ENCODE measurements around the gene CNTN1. TPM values are rescaled to one million over a fixed set of nuclear protein-coding genes. Genes with fewer than 3 reads are reported as not detected.

Gene CNTN1
- total RNA-seq, 2 experiments from 2014 or later, result not detected

DNA sequence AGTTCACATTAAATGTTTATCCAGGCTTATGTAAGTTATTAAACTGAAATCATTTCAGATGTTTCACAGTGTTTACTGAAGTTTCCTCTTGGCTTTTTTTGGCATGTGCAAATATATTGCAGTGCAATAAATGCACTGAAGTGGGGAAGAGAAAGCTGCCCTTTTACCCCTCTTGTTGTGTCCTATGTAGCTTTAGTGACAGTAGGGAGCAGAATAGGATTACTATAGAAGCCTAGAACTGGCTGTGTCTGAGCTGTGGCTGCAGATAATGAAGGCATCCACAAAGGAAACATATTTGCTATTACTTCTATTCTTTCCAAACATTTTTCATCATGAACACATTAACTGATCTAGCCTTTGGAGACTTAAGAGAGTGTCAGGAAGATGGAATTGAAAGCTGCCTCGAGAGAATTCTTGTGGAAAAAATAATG lies 24.1 kb upstream of the CNTN1 start:
- Mint-ChIP-seq H3K4me1 (ENCODE audit: low read depth) (no peaks in the 10 kb centered on the region), H3K4me3 (no peak overlapping the region), H3K27me3 (ENCODE audit: low read depth) (no peaks in the 10 kb centered on the region), H3K27ac (no peak overlapping the region), H3K9me3 (no peaks in the 10 kb centered on the region), H3K36me3 (ENCODE audit: low read depth) (no peaks in the 10 kb centered on the region)
- intact Hi-C loops (cut with micrococcal nuclease), result no loop called here
- DNase-seq, result no peak
- CTCF ChIA-PET, result no interaction called here

DNA sequence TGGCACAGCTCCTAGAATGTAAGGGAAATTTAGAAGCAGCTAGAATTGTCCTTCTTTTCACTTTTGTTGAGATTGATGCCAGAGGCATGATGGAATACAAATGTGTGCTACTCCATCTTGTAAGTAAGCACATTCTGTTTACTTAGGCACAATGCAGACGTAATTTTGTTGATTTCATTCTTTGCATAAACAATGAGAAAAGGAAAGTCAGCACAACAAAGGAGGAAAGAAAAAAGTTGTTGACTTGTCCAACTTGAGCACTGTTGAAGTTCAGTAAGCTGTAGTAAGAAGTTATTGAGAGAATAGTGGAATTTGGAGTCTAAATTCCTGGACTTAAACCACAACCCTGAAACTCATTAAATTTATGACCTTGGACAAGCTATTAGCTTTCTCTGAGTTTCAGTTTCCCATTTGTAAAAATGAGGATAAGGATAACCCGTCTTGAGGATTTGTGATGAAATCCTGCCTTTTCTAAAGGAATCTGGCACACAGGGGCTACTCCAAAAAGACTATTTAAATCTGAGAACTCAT lies 19.4 kb upstream of the CNTN1 start:
- Mint-ChIP-seq H3K4me1 (ENCODE audit: low read depth) (no peaks in the 10 kb centered on the region), H3K27me3 (ENCODE audit: low read depth) (no peaks in the 10 kb centered on the region), H3K9me3 (peaks cover 2% of the 10 kb centered on the region), H3K36me3 (ENCODE audit: low read depth) (no peaks in the 10 kb centered on the region), H3K27ac (no peak overlapping the region), H3K4me3 (no peak overlapping the region)
- intact Hi-C loops (cut with micrococcal nuclease), result no loop called here
- CTCF ChIA-PET, result no interaction called here
- no peak for DNase-seq

GRCh38 chr12:40681148-40681547 lies 11.1 kb upstream of the CNTN1 start:
- Mint-ChIP-seq H3K4me1 (ENCODE audit: low read depth) (no peaks in the 10 kb centered on the region), H3K36me3 (ENCODE audit: low read depth) (no peaks in the 10 kb centered on the region)

DNA sequence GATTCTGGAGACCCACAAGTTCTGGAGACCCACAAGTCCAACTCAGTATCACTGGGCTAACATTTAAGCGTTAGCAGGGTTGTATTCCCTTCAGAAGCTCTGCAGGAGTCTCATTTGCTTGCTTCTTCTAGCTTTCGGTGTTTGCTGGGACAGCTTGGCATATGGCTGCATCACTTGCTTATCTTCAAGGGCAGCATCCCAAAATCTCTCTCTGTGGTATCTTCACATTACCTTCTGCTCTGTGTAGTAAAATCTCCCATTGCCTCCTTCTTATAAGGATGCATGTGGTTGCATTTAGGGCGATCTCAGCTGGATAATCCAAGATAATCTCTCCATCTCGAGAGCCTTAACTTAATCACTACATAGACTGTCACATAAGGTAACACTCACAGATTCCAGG lies 7.3 kb upstream of the CNTN1 start:
- CTCF ChIA-PET, result no interaction called here
- Mint-ChIP-seq H3K9me3 (peaks cover 1% of the 10 kb centered on the region), H3K27ac (no peak overlapping the region), H3K27me3 (ENCODE audit: low read depth) (no peaks in the 10 kb centered on the region), H3K36me3 (ENCODE audit: low read depth) (no peaks in the 10 kb centered on the region), H3K4me3 (no peak overlapping the region), H3K4me1 (ENCODE audit: low read depth) (no peaks in the 10 kb centered on the region)
- no peak for DNase-seq
- intact Hi-C loops (cut with micrococcal nuclease), result no loop called here

More at GRCh38 chr12:40681148-40681547, 11.1 kb upstream of the CNTN1 start:
- intact Hi-C loops (cut with micrococcal nuclease), result no loop called here
- Mint-ChIP-seq H3K27ac (no peak overlapping the region), H3K4me3 (no peak overlapping the region), H3K27me3 (ENCODE audit: low read depth) (no peaks in the 10 kb centered on the region), H3K9me3 (peaks cover 2% of the 10 kb centered on the region)
- CTCF ChIA-PET, result no interaction called here
- no peak for DNase-seq

GRCh38 chr12:40688085-40688725 lies 4.0 kb upstream of the CNTN1 start:
- CTCF ChIA-PET, result interaction anchor here (1.0 kb wide), 1 partner anchor 67 kb away, joined by 3 read pairs; no protein-coding TSS in a partner anchor
- Mint-ChIP-seq H3K36me3 (ENCODE audit: low read depth) (no peaks in the 10 kb centered on the region), H3K27ac (no peak overlapping the region), H3K4me3 (no peak overlapping the region), H3K4me1 (ENCODE audit: low read depth) (no peaks in the 10 kb centered on the region), H3K27me3 (ENCODE audit: low read depth) (peaks cover 11% of the 10 kb centered on the region), H3K9me3 (peaks cover 1% of the 10 kb centered on the region)
- intact Hi-C loops (cut with micrococcal nuclease), result no loop called here
- no peak for DNase-seq

DNA sequence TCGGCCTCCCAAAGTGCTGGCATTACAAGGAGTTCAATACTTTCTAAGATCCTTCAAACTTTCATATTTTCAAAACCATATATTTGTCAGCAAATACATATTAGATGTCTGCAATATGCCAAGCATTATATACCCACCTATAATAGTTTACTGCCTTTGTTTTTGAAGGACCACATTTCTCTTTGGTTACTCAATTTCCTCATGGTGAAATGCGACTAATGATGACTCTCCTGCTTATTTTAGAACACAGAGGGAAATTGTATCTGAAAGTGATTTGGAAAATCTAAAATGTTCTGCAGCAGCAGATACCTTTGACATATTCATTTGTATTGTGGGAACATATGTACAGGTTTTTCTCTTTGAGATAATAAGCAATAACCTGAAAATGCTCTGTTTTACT lies 2.7 kb upstream of the CNTN1 start:
- H3K9me3 Mint-ChIP-seq, result peaks cover 1% of the 10 kb centered on the region
- H3K36me3 Mint-ChIP-seq (ENCODE audit: low read depth), result no peaks in the 10 kb centered on the region
- no peak overlapping the region for H3K4me3 Mint-ChIP-seq
- intact Hi-C loops (cut with micrococcal nuclease), result no loop called here
- H3K27me3 Mint-ChIP-seq (ENCODE audit: low read depth), result peaks cover 22% of the 10 kb centered on the region
- CTCF ChIA-PET, result interaction anchor here (1.1 kb wide), 1 partner anchor 68 kb away, joined by 3 read pairs; no protein-coding TSS in a partner anchor
- H3K27ac Mint-ChIP-seq, result no peak overlapping the region
- H3K4me1 Mint-ChIP-seq (ENCODE audit: low read depth), result no peaks in the 10 kb centered on the region
- DNase-seq, result no peak

- Mint-ChIP-seq H3K36me3 (ENCODE audit: low read depth) (no peaks in the 10 kb centered on the region), H3K27ac (no peak overlapping the region), H3K4me1 (ENCODE audit: low read depth) (no peaks in the 10 kb centered on the region), H3K9me3 (no peaks in the 10 kb centered on the region), H3K27me3 (ENCODE audit: low read depth) (peaks cover 26% of the 10 kb centered on the region), H3K4me3 (no peak overlapping the region)
- CTCF ChIA-PET, result no interaction called here
- intact Hi-C loops (cut with micrococcal nuclease), result no loop called here
- no peak for DNase-seq
Observed at GRCh38 chr12:40692765-40693206, 547 bp downstream of the CNTN1 start.

- peaks cover 26% of the 10 kb centered on the region for H3K27me3 Mint-ChIP-seq (ENCODE audit: low read depth)
- DNase-seq, result no peak
- no peaks in the 10 kb centered on the region for H3K36me3 Mint-ChIP-seq (ENCODE audit: low read depth)
- no peaks in the 10 kb centered on the region for H3K9me3 Mint-ChIP-seq
- CTCF ChIA-PET, result no interaction called here
- H3K4me3 Mint-ChIP-seq, result no peak overlapping the region
- intact Hi-C loops (cut with micrococcal nuclease), result no loop called here
- H3K27ac Mint-ChIP-seq, result no peak overlapping the region
- H3K4me1 Mint-ChIP-seq (ENCODE audit: low read depth), result no peaks in the 10 kb centered on the region
Observed at GRCh38 chr12:40693207-40693821, 1.1 kb downstream of the CNTN1 start.

GRCh38 chr12:40697566-40698259 lies 5.5 kb downstream of the CNTN1 start:
- intact Hi-C loops (cut with micrococcal nuclease), result no loop called here
- H3K36me3 Mint-ChIP-seq (ENCODE audit: low read depth), result no peaks in the 10 kb centered on the region

DNA sequence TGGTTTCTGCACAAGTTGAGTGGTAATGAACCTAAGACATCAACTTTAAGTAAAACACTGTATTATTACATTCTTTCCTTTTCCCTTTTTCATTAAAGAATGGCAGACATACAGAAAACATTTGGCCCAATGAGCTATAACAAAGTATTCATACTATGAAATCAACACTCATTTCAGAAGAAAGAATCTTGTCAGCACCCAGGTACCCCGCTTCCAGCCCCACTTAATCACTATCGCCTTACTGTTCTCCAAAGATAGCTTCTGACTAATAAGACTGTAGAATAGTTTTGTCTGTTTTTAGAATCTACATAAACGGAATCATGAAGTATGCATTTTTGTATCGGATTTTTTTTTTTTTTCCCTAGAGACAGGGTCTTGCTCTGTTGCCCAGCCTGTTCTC lies 9.5 kb downstream of the CNTN1 start:
- intact Hi-C loops (cut with micrococcal nuclease), result no loop called here
- CTCF ChIA-PET, result interaction anchor here (0.8 kb wide), 1 partner anchor 175 kb away, joined by 3 read pairs; no protein-coding TSS in a partner anchor
- Mint-ChIP-seq H3K9me3 (no peaks in the 10 kb centered on the region), H3K36me3 (ENCODE audit: low read depth) (no peaks in the 10 kb centered on the region), H3K4me3 (no peak overlapping the region), H3K27ac (no peak overlapping the region), H3K27me3 (ENCODE audit: low read depth) (no peaks in the 10 kb centered on the region), H3K4me1 (ENCODE audit: low read depth) (no peaks in the 10 kb centered on the region)
- DNase-seq, result no peak

More at GRCh38 chr12:40697566-40698259, 5.5 kb downstream of the CNTN1 start:
- Mint-ChIP-seq H3K27me3 (ENCODE audit: low read depth) (peaks cover 17% of the 10 kb centered on the region), H3K27ac (no peak overlapping the region), H3K4me3 (no peak overlapping the region), H3K9me3 (no peaks in the 10 kb centered on the region), H3K4me1 (ENCODE audit: low read depth) (no peaks in the 10 kb centered on the region)
- CTCF ChIA-PET, result no interaction called here
- no peak for DNase-seq

DNA sequence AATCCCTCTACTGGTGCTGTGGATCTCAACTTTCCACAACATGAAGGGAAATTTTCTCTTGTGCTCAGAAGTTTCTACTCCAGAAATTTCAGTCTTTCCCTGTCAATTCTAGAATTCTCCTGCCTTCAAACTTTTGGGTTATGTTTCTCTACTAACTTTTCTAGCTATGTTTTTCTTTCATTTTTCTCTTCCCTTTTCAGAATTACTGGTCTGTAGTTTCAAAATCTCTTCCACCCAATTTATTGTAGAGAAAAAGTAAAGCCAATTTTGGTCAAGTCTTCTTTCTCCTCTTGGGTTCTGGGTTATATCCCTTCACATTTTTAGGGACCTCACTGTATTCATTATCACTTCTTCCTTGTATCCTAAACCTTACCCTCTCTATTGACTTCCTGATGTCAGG lies 18.9 kb downstream of the CNTN1 start:
- no peak for DNase-seq
- CTCF ChIA-PET, result no interaction called here
- H3K27me3 Mint-ChIP-seq (ENCODE audit: low read depth), result no peaks in the 10 kb centered on the region

DNA sequence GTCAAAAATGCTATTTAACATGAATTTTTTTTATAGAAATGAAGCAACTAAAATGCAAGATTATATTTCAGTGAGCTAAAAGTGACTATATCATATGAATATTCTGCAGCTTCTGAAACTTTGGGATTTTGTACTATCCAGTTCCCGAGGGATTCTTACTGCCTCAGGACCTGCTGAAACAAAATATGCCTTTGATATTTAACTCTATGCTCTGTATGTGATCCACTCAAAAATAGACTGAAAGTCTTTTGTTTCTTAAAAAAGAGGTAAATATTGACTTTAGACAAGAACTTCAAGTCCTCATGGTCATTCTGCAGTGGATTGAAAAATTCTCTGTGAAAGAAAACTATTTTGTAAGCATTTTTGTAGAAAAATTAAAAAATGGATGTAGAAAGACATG lies 22.4 kb downstream of the CNTN1 start:
- no peaks in the 10 kb centered on the region for H3K36me3 Mint-ChIP-seq (ENCODE audit: low read depth)
- intact Hi-C loops (cut with micrococcal nuclease), result no loop called here
- H3K27me3 Mint-ChIP-seq (ENCODE audit: low read depth), result no peaks in the 10 kb centered on the region
- H3K4me1 Mint-ChIP-seq (ENCODE audit: low read depth), result no peaks in the 10 kb centered on the region
- H3K9me3 Mint-ChIP-seq, result no peaks in the 10 kb centered on the region
- CTCF ChIA-PET, result no interaction called here
- H3K27ac Mint-ChIP-seq, result no peak overlapping the region
- DNase-seq, result no peak
- no peak overlapping the region for H3K4me3 Mint-ChIP-seq

More for the DNA sequence above, 18.9 kb downstream of the CNTN1 start:
- no peak overlapping the region for H3K4me3 Mint-ChIP-seq
- no peaks in the 10 kb centered on the region for H3K9me3 Mint-ChIP-seq
- intact Hi-C loops (cut with micrococcal nuclease), result no loop called here
- H3K27ac Mint-ChIP-seq, result no peak overlapping the region
- no peaks in the 10 kb centered on the region for H3K36me3 Mint-ChIP-seq (ENCODE audit: low read depth)
- H3K4me1 Mint-ChIP-seq (ENCODE audit: low read depth), result no peaks in the 10 kb centered on the region
